Stimulated activated CD4-positive, alpha-beta T cell treated with anti-CD3 and anti-CD28 coated beads, Interleukin-1b, Interleukin-23, amount 100 ng/mL, for 24 hours (primary cell): Measurements from ENCODE around the gene MAP2K5.

Source experiments
- DNase-seq, 4 experiments: peaks; one replicate each; pipeline ENCODE4 v3.0.0-alpha.2; 2020; ENCODE audit warnings: low read depth in 4 of 4, low spot score in 1 of 4

MAP2K5 gene

GRCh38 chr15:67803996-67804843 is 261.7 kb downstream of the MAP2K5 start:
- DNase-seq = no peak

- DNase-seq = no peak
These were observed 262.6 kb downstream of the MAP2K5 start for GRCh38 chr15:67805008-67805665.

DNA sequence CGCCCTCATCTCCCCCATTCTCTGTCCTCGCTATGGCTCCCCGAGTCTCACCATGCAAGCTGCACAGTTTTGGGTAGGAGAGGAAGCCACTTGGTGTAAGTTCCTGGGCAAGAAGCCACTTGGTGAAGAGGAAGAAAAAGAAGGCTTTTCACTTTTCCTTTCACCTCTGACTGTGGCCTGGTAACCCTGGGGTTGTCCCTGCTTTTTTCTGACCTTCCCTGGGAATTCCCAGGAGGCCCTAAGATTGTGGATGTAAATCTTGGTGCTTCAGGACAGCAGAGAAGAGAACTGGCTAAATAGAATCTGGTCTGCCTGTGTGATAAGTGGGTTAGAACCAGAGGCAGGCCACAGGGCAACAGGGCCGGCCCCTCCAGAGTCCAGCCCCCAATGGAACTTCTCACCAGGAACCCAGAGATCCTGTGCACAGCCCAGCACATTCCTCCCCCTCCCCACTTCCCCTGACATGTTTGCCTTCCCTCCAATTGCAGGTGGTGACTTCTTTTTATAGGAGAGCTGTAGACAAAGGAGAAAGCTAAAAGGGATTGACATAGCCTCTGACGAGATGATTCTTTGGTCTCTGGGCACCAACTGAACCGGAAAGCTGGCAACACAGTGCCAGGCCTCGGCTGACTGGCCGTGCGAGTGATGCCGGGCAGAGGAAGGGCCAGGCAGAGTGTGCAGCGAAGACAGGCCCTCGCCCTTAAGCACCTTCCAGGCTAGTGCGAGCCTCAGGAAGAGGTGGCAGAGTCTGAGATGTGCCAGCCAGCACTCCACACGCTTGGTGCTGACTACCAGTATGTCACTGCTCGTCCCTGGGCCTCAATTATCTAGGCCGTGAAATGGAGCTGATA is 263.4 kb downstream of the MAP2K5 start:
- DNase-seq = no peak

DNA sequence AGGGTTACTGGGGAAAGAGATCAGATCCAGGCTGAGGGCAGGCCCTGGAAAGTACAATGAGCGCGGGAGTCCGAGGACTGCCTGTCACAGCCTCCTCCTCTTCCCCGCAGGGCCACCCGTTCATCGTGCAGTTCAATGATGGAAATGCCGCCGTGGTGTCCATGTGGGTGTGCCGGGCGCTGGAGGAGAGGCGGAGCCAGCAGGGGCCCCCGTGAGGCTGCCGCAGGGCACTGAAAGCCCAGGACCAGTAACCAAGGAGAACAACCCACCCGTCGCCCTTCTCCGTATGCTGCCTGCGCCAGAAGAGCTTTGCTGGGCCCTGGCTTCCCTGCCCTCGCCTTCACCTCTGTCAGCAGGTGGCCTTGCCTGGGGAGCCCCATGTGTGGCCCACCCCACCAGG is 264.0 kb downstream of the MAP2K5 start:
- no peak for DNase-seq

- DNase-seq = no peak
These were observed 264.6 kb downstream of the MAP2K5 start for GRCh38 chr15:67807141-67807540.

GRCh38 chr15:67807836-67808235 is 265.3 kb downstream of the MAP2K5 start:
- DNase-seq = no peak

GRCh38 chr15:67808821-67809220 is 266.3 kb downstream of the MAP2K5 start:
- DNase-seq = no peak

DNA sequence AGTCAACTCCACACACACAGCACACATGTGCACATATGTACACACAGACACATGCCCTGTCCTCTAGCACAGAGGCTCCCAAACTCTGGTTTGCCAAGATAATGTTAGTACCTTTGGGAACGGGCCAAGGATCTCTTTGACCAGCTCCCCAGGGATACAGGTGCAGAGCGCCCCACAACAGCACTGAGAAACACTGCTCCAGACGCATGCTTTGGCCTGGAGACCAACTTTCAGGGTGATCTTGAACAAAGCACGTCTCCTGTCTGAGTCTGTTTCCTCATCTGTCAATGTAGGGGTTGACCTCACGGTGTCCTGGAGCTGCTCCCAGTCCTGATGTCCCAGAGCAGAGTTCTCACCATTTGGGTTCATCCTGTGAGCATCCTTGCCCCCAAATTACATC is 266.9 kb downstream of the MAP2K5 start:
- DNase-seq = no peak

- DNase-seq = no peak
These were observed 267.4 kb downstream of the MAP2K5 start for GRCh38 chr15:67809866-67810265.

DNA sequence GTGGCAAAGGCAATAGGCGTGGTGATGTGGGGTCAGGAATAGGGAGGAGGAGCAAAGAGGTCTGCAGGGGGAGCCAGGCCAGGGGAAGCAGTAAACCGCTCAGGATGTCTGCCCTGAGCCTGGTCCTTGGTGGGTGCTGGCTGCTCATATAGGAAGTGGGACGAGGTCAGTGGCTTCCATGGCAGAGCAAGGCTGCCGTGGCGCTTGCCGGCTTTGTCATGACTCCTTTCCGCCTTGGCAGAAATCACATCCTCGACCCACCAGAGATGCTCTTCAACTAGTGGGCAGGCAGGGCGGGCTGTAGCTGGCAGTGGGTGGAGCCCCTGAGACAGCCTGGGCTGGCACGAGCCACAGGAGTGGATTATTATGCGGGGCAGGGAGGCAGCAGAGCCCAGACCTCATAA is 269.7 kb downstream of the MAP2K5 start:
- no peak for DNase-seq

GRCh38 chr15:67813104-67813634 is 270.7 kb downstream of the MAP2K5 start:
- DNase-seq = no peak

GRCh38 chr15:67815036-67815592 is 272.6 kb downstream of the MAP2K5 start:
- no peak for DNase-seq

GRCh38 chr15:67816668-67817067 is 274.2 kb downstream of the MAP2K5 start:
- no peak for DNase-seq

GRCh38 chr15:67818464-67818863 is 276.0 kb downstream of the MAP2K5 start:
- DNase-seq = no peak

DNA sequence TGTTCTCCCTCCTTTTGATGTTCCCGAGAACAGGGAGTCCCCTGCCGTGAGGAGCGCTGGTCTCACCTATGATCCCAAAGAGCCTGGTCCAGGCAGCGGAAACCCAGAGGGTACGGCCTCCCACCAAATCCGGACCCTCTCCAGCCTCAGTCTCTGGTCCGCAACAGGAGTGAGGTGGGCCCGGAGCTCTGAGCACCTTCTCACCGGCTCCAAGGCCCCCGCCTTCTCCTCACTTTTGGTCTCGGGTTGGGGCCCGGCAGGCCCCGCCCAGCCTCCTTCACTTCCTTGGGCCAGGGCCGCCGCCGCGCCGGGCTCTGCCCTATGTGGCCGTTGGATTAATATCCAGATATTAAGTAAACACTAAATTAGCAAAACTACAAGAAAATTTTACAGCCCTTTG is 277.1 kb downstream of the MAP2K5 start:
- no peak for DNase-seq

GRCh38 chr15:67820122-67820991 is 277.9 kb downstream of the MAP2K5 start:
- DNase-seq = no peak

GRCh38 chr15:67820992-67821783 is 278.7 kb downstream of the MAP2K5 start:
- DNase-seq = no peak

DNA sequence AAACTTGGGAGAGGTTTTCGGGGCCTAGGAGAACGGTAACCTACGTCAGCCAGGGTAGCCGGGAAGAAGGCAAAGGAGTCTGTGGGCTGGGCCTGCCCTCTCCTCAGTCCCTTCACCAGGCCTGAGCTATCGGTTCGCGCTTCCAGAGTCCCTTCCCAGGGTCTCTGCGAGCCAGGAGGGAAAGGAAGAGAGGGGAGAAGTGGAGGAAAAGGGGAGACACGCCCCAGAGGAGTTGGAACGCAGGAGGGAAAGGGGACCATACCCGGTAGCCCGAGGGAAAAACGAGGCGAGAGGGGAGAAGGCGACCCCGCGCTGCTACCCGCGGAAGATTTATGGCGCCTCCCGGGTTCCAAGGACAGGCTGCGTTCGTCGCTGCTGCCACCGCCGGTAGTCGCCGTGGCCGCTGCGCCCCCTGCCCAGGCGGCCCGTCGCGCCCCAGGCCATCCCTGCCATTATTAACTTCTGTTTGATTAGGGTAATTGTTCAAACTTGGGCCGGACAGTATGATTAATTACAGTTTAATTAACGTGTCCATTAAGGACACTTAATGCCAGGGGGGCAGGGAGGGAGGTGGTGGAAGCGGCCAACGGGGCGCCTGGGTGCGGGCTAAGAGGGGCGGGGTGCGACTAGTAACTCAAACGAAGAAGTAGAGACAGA is 279.4 kb downstream of the MAP2K5 start:
- DNase-seq = no peak
